Neural cell (in vitro differentiated cells): Measurements from ENCODE around the gene FERMT2. TPM values are rescaled to one million over a fixed set of nuclear protein-coding genes. Genes with fewer than 3 reads are reported as not detected.

Experiments used
- H2AFZ ChIP-seq: fragments of 200-600, 300-800 bp; sonication (generic), shearing (Covaris generic); 2 replicates; pipeline ENCODE4 v1.6.0; 2014; ENCODE audit warnings: low read depth, mild to moderate bottlenecking, antibody characterized with exemption, low read length, moderate library complexity
- H3F3A ChIP-seq: fragments of 200-600 bp; shearing (Covaris generic); 2 replicates; pipeline ENCODE4 v1.6.1; 2016; ENCODE audit warnings: mild to moderate bottlenecking, moderate library complexity, mixed read lengths, antibody characterized with exemption, low read length; ENCODE audit not compliant: insufficient read depth, poor library complexity, severe bottlenecking
- H3K27ac ChIP-seq: fragments of 200-600, 300-800 bp; sonication (generic), shearing (Covaris generic); 2 replicates; pipeline ENCODE4 v1.5.1; 2014; ENCODE audit warnings: mild to moderate bottlenecking, low read length, moderate library complexity
- H3K27me3 ChIP-seq: fragments of 300-800, 200-600 bp; sonication (generic), shearing (Covaris generic); 2 replicates; pipeline ENCODE4 v1.6.0; 2014; ENCODE audit warnings: mild to moderate bottlenecking, low read depth, low read length, moderate library complexity; ENCODE audit not compliant: insufficient read depth
- H3K36me3 ChIP-seq: fragments of 300-800, 200-600 bp; sonication (generic), shearing (Covaris generic); 2 replicates; pipeline ENCODE4 v1.5.1; 2014; ENCODE audit warnings: mild to moderate bottlenecking, antibody characterized with exemption, low read length, moderate library complexity; ENCODE audit not compliant: insufficient read depth
- H3K4me2 ChIP-seq: fragments of 300-800, 200-600 bp; sonication (generic), shearing (Covaris generic); 2 replicates; pipeline ENCODE4 v1.6.0; 2014; ENCODE audit warnings: mild to moderate bottlenecking, low read length
- H3K4me3 ChIP-seq: fragments of 300-800, 200-600 bp; sonication (generic), shearing (Covaris generic); 2 replicates; pipeline ENCODE4 v1.5.1; 2014; ENCODE audit warnings: mild to moderate bottlenecking, low read length, moderate library complexity
- H3K79me2 ChIP-seq: fragments of 200-600 bp; shearing (Covaris generic); replicated peaks from 2 replicates; pipeline ENCODE4 v1.6.0; 2014; ENCODE audit warnings: mild to moderate bottlenecking, low read length, moderate library complexity; ENCODE audit not compliant: insufficient read depth
- H3K9ac ChIP-seq: fragments of 300-800, 200-600 bp; sonication (generic), shearing (Covaris generic); 2 replicates; pipeline ENCODE4 v1.6.1; 2016; ENCODE audit warnings: mild to moderate bottlenecking, low read length, mixed read lengths
- H3K9me2 ChIP-seq: fragments of 200-600 bp; shearing (Covaris generic); 2 replicates; pipeline ENCODE4 v1.6.1; 2016; ENCODE audit warnings: mild to moderate bottlenecking, low read length, mixed read lengths; ENCODE audit not compliant: insufficient read depth
- H3K9me3 ChIP-seq: fragments of 200-600, 300-800 bp; sonication (generic), shearing (Covaris generic); 2 replicates; pipeline ENCODE4 v1.6.1; 2016; ENCODE audit warnings: mild to moderate bottlenecking, mixed run types, low read length, moderate library complexity, mixed read lengths
- H4K20me1 ChIP-seq: fragments of 200-600 bp; shearing (Covaris generic); 2 replicates; pipeline ENCODE4 v1.6.1; 2016; ENCODE audit warnings: mild to moderate bottlenecking, mixed run types; ENCODE audit not compliant: insufficient read depth
- EP300 ChIP-seq: fragments of 450-650 bp; conservative IDR thresholded peaks from 2 replicates; pipeline ENCODE4 v1.6.1; 2014; ENCODE audit warnings: antibody characterized with exemption, mild to moderate bottlenecking, moderate library complexity; ENCODE audit not compliant: poor library complexity, severe bottlenecking
- EZH2 ChIP-seq: fragments of 200-600, 300-800 bp; shearing (Covaris generic), sonication (generic); IDR thresholded peaks from 2 replicates; pipeline ENCODE4 v1.6.1; 2014; ENCODE audit warnings: antibody characterized with exemption, low read length, borderline replicate concordance, mild to moderate bottlenecking; ENCODE audit not compliant: insufficient read depth, poor library complexity, severe bottlenecking
- MXI1 ChIP-seq: fragments of 450-650 bp; conservative IDR thresholded peaks from 2 replicates; pipeline ENCODE4 v1.6.1; 2014; ENCODE audit warnings: antibody characterized with exemption, mild to moderate bottlenecking; ENCODE audit not compliant: poor library complexity, severe bottlenecking
- POLR2AphosphoS5 ChIP-seq: IDR thresholded peaks from 2 replicates; pipeline ENCODE4 v1.6.1; 2012
- RAD21 ChIP-seq: fragments of 450-650 bp; conservative IDR thresholded peaks from 2 replicates; pipeline ENCODE4 v1.6.1; 2014; ENCODE audit warnings: antibody characterized with exemption, mild to moderate bottlenecking, moderate library complexity
- REST ChIP-seq: IDR thresholded peaks from 2 replicates; pipeline ENCODE4 v1.6.1; 2012; ENCODE audit warnings: borderline replicate concordance
- SMC3 ChIP-seq: fragments of 450-650 bp; conservative IDR thresholded peaks from 2 replicates; pipeline ENCODE4 v1.6.1; 2014; ENCODE audit warnings: antibody characterized with exemption, mild to moderate bottlenecking, moderate library complexity; ENCODE audit not compliant: poor library complexity
- TAF1 ChIP-seq: IDR thresholded peaks from 2 replicates; pipeline ENCODE4 v1.6.1; 2012; ENCODE audit warnings: low read depth
- polyA plus RNA-seq: library from polyadenylated mRNA; depleted of rRNA; stranded (reverse); fragments of >200 nt; gene quantifications from 2 replicates; pipeline ENCODE4 v1.2.3, GENCODE V29; 2014
- TF ChIP-seq, protein P1 (sequence below): fragments of 450-650 bp; IDR thresholded peaks from 2 replicates; pipeline ENCODE4 v1.5.1; 2014; ENCODE audit warnings: antibody characterized with exemption, mild to moderate bottlenecking, moderate library complexity; ENCODE audit not compliant: poor library complexity, severe bottlenecking

The FERMT2 gene
- polyA plus RNA-seq, 1 donor from 2014 or later = 59.6 TPM

- Histone ChIP-seq H3K9me2 (no peaks in the 10 kb centered on the region), H3K9ac (no peak overlapping the region), H4K20me1 (no peaks in the 10 kb centered on the region), H3K27me3 (no peaks in the 10 kb centered on the region), H3K4me2 (no peak overlapping the region), H3K36me3 (no peaks in the 10 kb centered on the region), H3K9me3 (no peaks in the 10 kb centered on the region), H3F3A (no peaks in the 10 kb centered on the region), H3K4me3 (no peak overlapping the region), H2AFZ (no peak overlapping the region), H3K27ac (no peak overlapping the region), H3K79me2 (peaks cover 33% of the 10 kb centered on the region)
- TF ChIP-seq TAF1 (no peak), POLR2AphosphoS5 (no peak), SMC3 (no peak), RAD21 (no peak), REST (no peak), EP300 (no peak), EZH2 (no peak)
- TF ChIP-seq, protein P1, sequence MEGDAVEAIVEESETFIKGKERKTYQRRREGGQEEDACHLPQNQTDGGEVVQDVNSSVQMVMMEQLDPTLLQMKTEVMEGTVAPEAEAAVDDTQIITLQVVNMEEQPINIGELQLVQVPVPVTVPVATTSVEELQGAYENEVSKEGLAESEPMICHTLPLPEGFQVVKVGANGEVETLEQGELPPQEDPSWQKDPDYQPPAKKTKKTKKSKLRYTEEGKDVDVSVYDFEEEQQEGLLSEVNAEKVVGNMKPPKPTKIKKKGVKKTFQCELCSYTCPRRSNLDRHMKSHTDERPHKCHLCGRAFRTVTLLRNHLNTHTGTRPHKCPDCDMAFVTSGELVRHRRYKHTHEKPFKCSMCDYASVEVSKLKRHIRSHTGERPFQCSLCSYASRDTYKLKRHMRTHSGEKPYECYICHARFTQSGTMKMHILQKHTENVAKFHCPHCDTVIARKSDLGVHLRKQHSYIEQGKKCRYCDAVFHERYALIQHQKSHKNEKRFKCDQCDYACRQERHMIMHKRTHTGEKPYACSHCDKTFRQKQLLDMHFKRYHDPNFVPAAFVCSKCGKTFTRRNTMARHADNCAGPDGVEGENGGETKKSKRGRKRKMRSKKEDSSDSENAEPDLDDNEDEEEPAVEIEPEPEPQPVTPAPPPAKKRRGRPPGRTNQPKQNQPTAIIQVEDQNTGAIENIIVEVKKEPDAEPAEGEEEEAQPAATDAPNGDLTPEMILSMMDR = no peak
These were observed 23.9 kb downstream of the FERMT2 start for GRCh38 chr14:52926953-52927352.

DNA sequence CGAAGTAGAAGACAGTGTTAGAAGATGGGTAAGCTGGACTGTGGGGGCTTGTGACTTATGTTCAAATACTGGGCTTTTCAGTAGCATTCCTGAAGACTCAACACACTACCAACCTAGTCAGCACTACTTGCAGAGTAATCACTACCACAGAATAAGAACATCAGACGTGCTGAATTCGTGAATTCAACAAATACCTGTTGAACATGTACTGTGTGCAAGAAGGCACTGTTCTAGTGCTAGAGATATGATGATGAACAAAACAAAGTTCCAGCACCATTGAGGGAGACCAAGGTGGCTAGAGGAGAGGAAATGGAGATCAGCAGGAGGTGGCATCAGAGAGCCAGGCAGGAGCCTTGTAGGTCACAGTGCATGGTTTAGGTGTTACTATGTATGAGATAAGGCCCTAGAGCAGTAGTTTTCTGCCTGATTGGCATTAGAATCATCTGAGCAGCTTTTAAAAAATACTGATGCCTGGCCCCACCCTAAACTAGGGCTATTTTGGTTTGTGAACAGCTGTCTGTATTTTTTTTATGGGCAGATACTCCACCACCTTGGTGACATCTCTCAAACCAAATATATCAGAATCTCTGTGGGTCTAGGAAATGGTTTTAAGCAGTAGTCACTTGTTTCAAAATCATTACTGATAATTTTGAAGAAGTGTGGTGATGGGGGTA is 26.8 kb downstream of the FERMT2 start:
- Histone ChIP-seq H3K4me2 (no peak overlapping the region), H2AFZ (no peak overlapping the region), H3K27me3 (no peaks in the 10 kb centered on the region), H4K20me1 (no peaks in the 10 kb centered on the region), H3K79me2 (peaks cover 37% of the 10 kb centered on the region), H3K4me3 (no peak overlapping the region), H3K9ac (no peak overlapping the region), H3K27ac (no peak overlapping the region), H3K9me2 (no peaks in the 10 kb centered on the region), H3F3A (no peaks in the 10 kb centered on the region), H3K36me3 (no peaks in the 10 kb centered on the region), H3K9me3 (no peaks in the 10 kb centered on the region)
- TF ChIP-seq, protein P1 = no peak
- TF ChIP-seq TAF1 = no peak
- TF ChIP-seq EP300 = no peak
- no peak for TF ChIP-seq EZH2
- TF ChIP-seq REST = no peak
- TF ChIP-seq MXI1 = no peak
- TF ChIP-seq SMC3 = no peak
- TF ChIP-seq RAD21 = no peak
- TF ChIP-seq POLR2AphosphoS5 = no peak
